ENCODE measurements around the gene DCUN1D4. TPM values are rescaled to one million over a fixed set of nuclear protein-coding genes. Genes with fewer than 3 reads are reported as not detected.
A peak's percentile ranks its signal among the peaks of the same experiment; 100 is the strongest.

Gene DCUN1D4
- total and polyA plus RNA-seq, 2 donors, result 32.3 to 80.3 TPM

DNA sequence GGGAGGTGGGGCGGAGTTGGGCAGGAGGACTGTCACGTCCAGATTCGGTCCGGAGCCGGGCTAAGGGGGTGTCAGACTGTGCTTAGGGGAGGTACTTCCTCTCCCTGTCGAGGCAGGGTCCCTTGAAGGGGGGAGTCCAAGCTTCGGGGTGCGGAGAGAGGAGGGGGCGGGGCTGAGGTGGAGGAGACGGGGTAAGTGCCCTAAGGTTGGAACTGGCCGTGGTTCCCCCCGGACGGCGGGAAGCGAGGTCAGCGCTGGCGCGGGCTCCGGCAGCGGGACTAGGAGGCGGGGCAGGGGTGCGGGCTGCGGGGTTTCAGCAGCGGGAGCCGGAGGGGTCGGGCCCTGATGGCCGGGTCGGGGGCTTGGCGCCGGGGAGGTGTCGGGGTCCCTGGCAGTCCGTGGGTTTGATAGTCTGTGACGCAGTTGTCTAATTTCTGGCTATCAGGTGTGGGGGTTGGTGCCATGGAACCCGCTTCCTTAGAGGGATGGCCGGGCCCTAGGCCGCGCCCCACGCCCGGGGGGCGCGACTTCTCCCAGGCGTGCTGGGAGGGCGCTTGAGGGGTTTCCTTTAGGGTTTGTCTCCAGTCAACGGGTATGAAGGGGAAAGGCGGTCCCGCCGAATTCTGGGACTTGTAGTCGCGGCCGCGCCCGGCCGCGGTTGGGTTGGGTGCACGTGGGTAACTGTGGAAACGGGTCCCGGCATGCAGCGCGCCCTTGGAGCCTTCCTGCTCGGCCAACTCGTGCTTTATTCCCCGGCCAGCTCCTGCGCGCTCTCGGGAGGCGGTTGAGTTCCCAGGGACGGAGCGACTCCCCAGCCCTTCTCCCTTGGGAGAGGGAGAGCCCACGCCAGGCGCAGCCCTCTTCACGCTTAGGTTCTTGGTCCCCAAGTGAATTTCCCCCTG, 1.5 kb downstream of the DCUN1D4 start:
- no peaks in the 10 kb centered on the region for H3K4me1 ChIP-seq (ENCODE audit: insufficient read depth)
- H3K27ac ChIP-seq (ENCODE audit: low read depth), result peak overlapping the region; percentile 91
- peak overlapping the region; percentile 88 for H3K4me3 ChIP-seq (ENCODE audit: low read depth, low read length)
- peak; percentile 79 for DNase-seq (ENCODE audit: extremely low spot score)
- under 1% methylated on average over 71 of the region's 71 CpGs for WGBS
- H3K36me3 ChIP-seq (ENCODE audit: insufficient read depth), result no peaks in the 10 kb centered on the region

- Histone ChIP-seq H3K4me1 (ENCODE audit: insufficient read depth) (no peaks in the 10 kb centered on the region), H3K36me3 (ENCODE audit: insufficient read depth) (no peaks in the 10 kb centered on the region), H3K27ac (ENCODE audit: low read depth) (peak overlapping the region; percentile 64), H3K4me3 (ENCODE audit: low read depth, low read length) (peak overlapping the region; percentile 88)
- 48% methylated on average over 6 of the region's 6 CpGs for WGBS
- DNase-seq (ENCODE audit: extremely low spot score), result no peak
These were observed 2.1 kb downstream of the DCUN1D4 start for GRCh38 chr4:51845055-51845426.

DNA sequence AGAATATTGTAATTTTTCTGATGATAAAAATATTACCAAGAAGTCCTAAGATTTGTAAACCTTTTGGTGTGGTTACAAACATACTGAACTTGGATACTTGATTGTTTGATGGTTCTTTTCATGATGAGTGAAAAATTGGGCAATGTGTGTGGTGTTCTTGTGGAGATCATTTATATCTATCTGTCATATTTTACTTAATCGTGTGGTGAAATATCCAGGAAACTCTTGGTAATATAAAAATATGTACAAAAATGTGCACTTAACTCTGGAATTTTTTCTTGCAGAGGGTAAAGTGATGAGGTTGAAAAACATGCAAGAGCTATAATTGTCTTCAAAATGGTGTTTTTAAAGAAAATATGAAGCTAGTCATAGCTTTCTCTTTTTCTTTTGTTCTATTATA, 2.8 kb downstream of the DCUN1D4 start:
- no peak overlapping the region for H3K27ac ChIP-seq (ENCODE audit: low read depth)
- no peaks in the 10 kb centered on the region for H3K36me3 ChIP-seq (ENCODE audit: insufficient read depth)
- H3K4me1 ChIP-seq (ENCODE audit: insufficient read depth), result no peaks in the 10 kb centered on the region
- DNase-seq (ENCODE audit: extremely low spot score), result no peak
- 77% methylated on average over 1 of the region's 1 CpG for whole genome bisulfite sequencing
- H3K4me3 ChIP-seq (ENCODE audit: low read depth, low read length), result no peak overlapping the region

GRCh38 chr4:51849430-51849829, 6.5 kb downstream of the DCUN1D4 start:
- H3K4me1 ChIP-seq (ENCODE audit: insufficient read depth), result peaks cover 5% of the 10 kb centered on the region
- no peak overlapping the region for H3K27ac ChIP-seq (ENCODE audit: low read depth)
- WGBS, result 73% methylated on average over 5 of the region's 5 CpGs

DNA sequence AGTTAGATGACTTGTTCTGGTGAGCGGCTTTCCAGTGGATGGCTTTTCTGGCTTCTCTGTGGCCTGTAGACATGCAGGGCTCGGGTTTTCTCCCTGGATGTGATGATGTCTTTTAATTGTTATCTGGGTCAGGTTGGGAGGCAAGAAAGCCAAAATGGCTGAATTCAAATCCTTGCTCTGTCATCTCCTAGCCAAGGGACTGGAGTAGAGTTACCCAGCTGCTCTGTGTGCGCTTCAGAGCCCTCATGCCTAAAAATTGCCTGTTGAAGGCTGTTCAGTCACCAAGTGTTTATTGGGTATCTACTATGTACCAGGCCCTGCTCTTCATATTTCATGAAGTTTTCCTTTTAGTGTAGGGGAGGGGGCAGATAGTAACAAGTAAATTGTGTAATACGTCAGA, 7.3 kb downstream of the DCUN1D4 start:
- H3K4me1 ChIP-seq (ENCODE audit: insufficient read depth), result peaks cover 5% of the 10 kb centered on the region
- H3K4me3 ChIP-seq (ENCODE audit: low read depth, low read length), result no peak overlapping the region
- 89% methylated on average over 4 of the region's 4 CpGs for WGBS
- no peak overlapping the region for H3K27ac ChIP-seq (ENCODE audit: low read depth)
- no peaks in the 10 kb centered on the region for H3K36me3 ChIP-seq (ENCODE audit: insufficient read depth)
- DNase-seq (ENCODE audit: extremely low spot score), result no peak

More at GRCh38 chr4:51849430-51849829, 6.5 kb downstream of the DCUN1D4 start:
- no peak for DNase-seq (ENCODE audit: extremely low spot score)
- H3K4me3 ChIP-seq (ENCODE audit: low read depth, low read length), result no peak overlapping the region
- no peaks in the 10 kb centered on the region for H3K36me3 ChIP-seq (ENCODE audit: insufficient read depth)

GRCh38 chr4:51851090-51851936, 8.4 kb downstream of the DCUN1D4 start:
- Histone ChIP-seq H3K4me3 (ENCODE audit: low read depth, low read length) (no peak overlapping the region), H3K36me3 (ENCODE audit: insufficient read depth) (no peaks in the 10 kb centered on the region), H3K4me1 (ENCODE audit: insufficient read depth) (peaks cover 5% of the 10 kb centered on the region), H3K27ac (ENCODE audit: low read depth) (no peak overlapping the region)
- DNase-seq (ENCODE audit: extremely low spot score), result no peak
- 72% methylated on average over 7 of the region's 7 CpGs for WGBS

GRCh38 chr4:51851937-51852290, 9.0 kb downstream of the DCUN1D4 start:
- Histone ChIP-seq H3K27ac (ENCODE audit: low read depth) (no peak overlapping the region), H3K36me3 (ENCODE audit: insufficient read depth) (no peaks in the 10 kb centered on the region), H3K4me3 (ENCODE audit: low read depth, low read length) (no peak overlapping the region), H3K4me1 (ENCODE audit: insufficient read depth) (peaks cover 5% of the 10 kb centered on the region)
- no peak for DNase-seq (ENCODE audit: extremely low spot score)

- WGBS, result 57% methylated on average over 6 of the region's 6 CpGs
- no peak overlapping the region for H3K4me3 ChIP-seq (ENCODE audit: low read depth, low read length)
- no peak overlapping the region for H3K27ac ChIP-seq (ENCODE audit: low read depth)
- no peak for DNase-seq (ENCODE audit: extremely low spot score)
- peaks cover 5% of the 10 kb centered on the region for H3K4me1 ChIP-seq (ENCODE audit: insufficient read depth)
- no peaks in the 10 kb centered on the region for H3K36me3 ChIP-seq (ENCODE audit: insufficient read depth)
These were observed 10.2 kb downstream of the DCUN1D4 start for GRCh38 chr4:51853027-51853682.

DNA sequence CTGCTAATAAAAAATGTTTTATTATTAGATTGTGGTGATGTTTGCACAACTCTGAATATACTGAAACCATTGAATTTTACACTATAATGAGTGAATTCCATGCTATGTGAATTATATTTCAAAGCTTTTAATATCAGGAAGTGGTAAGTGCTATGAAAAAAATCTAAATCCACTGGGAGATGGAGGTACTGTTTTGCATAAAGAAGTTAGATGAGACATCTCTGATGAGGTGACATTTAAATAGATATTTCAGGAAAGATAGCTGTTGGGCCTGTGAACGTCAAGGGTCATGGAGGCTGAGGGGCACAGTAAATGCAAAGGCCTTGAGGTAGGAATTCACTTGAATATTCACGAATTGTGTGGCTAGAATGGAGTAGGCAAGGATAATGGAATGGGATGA, 12.3 kb downstream of the DCUN1D4 start:
- no peaks in the 10 kb centered on the region for H3K36me3 ChIP-seq (ENCODE audit: insufficient read depth)
- no peak overlapping the region for H3K4me3 ChIP-seq (ENCODE audit: low read depth, low read length)
- 94% methylated on average over 2 of the region's 2 CpGs for WGBS
- peaks cover 5% of the 10 kb centered on the region for H3K4me1 ChIP-seq (ENCODE audit: insufficient read depth)
- DNase-seq (ENCODE audit: extremely low spot score), result no peak
- H3K27ac ChIP-seq (ENCODE audit: low read depth), result no peak overlapping the region

GRCh38 chr4:51855751-51856150, 12.8 kb downstream of the DCUN1D4 start:
- Histone ChIP-seq H3K4me1 (ENCODE audit: insufficient read depth) (peaks cover 5% of the 10 kb centered on the region), H3K4me3 (ENCODE audit: low read depth, low read length) (no peak overlapping the region), H3K27ac (ENCODE audit: low read depth) (no peak overlapping the region), H3K36me3 (ENCODE audit: insufficient read depth) (no peaks in the 10 kb centered on the region)
- no peak for DNase-seq (ENCODE audit: extremely low spot score)
- WGBS, result 77% methylated on average over 3 of the region's 3 CpGs

DNA sequence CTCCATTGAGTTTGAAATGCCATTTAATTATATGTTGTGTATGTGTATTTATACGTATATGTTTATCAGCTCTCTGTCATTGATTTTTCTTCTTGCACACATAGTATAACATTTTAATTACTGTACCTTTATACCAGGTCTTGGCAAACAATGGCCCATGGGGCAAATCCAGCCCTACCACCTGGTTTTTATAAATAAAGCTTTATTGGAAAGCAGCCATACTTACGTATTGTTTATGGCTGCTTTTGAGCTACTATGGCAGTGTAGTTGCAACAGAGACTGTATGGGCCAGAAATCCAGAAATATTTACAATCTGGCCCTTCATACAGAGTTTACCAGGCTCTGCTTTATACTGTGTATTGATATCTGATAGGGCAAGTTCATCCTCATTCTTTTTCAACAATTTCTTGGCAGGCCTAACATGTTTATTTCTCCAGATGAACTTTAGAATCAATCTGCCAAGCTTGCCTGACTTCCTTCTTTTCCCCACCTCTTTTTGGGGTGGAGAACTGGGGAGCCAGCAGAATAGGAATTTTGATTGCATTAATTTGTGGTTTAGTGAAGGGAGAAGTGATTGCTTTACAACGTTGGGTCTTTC, 15.8 kb downstream of the DCUN1D4 start:
- H3K4me1 ChIP-seq (ENCODE audit: insufficient read depth), result peaks cover 1% of the 10 kb centered on the region
- no peak for DNase-seq (ENCODE audit: extremely low spot score)
- H3K36me3 ChIP-seq (ENCODE audit: insufficient read depth), result no peaks in the 10 kb centered on the region
- WGBS, result 35% methylated on average over 3 of the region's 3 CpGs
- H3K27ac ChIP-seq (ENCODE audit: low read depth), result no peak overlapping the region
- H3K4me3 ChIP-seq (ENCODE audit: low read depth, low read length), result no peak overlapping the region

GRCh38 chr4:51859476-51860031, 16.6 kb downstream of the DCUN1D4 start:
- no peaks in the 10 kb centered on the region for H3K4me1 ChIP-seq (ENCODE audit: insufficient read depth)
- WGBS, result 43% methylated on average over 4 of the region's 4 CpGs
- no peaks in the 10 kb centered on the region for H3K36me3 ChIP-seq (ENCODE audit: insufficient read depth)
- DNase-seq (ENCODE audit: extremely low spot score), result no peak
- no peak overlapping the region for H3K4me3 ChIP-seq (ENCODE audit: low read depth, low read length)
- H3K27ac ChIP-seq (ENCODE audit: low read depth), result peak overlapping the region; percentile 38

- Histone ChIP-seq H3K27ac (ENCODE audit: low read depth) (no peak overlapping the region), H3K4me3 (ENCODE audit: low read depth, low read length) (no peak overlapping the region), H3K36me3 (ENCODE audit: insufficient read depth) (no peaks in the 10 kb centered on the region), H3K4me1 (ENCODE audit: insufficient read depth) (no peaks in the 10 kb centered on the region)
- DNase-seq (ENCODE audit: extremely low spot score), result no peak
- 86% methylated on average over 1 of the region's 1 CpG for WGBS
These were observed 19.2 kb downstream of the DCUN1D4 start for GRCh38 chr4:51862199-51862598.

Measured in urinary bladder (tissue), 4 donors.